COLO829 (cell line): ENCODE measurements around the gene DNAJC12.
"Not testable (repeated sequence)": the region's sequence is repeated elsewhere in the genome, so short reads cannot be mapped to it uniquely, and the experiment has no call there.

Source experiments
- DNase-seq: peaks from one replicate; pipeline ENCODE4 v3.0.0; 2012; ENCODE audit warnings: low spot score

The DNAJC12 gene

GRCh38 chr10:67839511-67839910 lies 1.5 kb upstream of the DNAJC12 start:
- not testable (repeated sequence) for DNase-seq

GRCh38 chr10:67836972-67837371 lies 1.0 kb downstream of the DNAJC12 start:
- no peak for DNase-seq

- DNase-seq, result no peak
Measured at GRCh38 chr10:67836488-67836887, 1.5 kb downstream of the DNAJC12 start.

- not testable (repeated sequence) for DNase-seq
Measured at GRCh38 chr10:67835541-67836394, 2.2 kb downstream of the DNAJC12 start.

- no peak for DNase-seq
Measured at GRCh38 chr10:67834375-67834774, 3.6 kb downstream of the DNAJC12 start.

GRCh38 chr10:67827811-67828210 lies 10.2 kb downstream of the DNAJC12 start:
- DNase-seq, result no peak

- DNase-seq, result no peak
Measured at GRCh38 chr10:67819768-67820204, 18.2 kb downstream of the DNAJC12 start.

GRCh38 chr10:67818323-67818722 lies 19.7 kb downstream of the DNAJC12 start:
- peak; percentile 42 for DNase-seq

- no peak for DNase-seq
Measured at GRCh38 chr10:67816719-67817118, 21.3 kb downstream of the DNAJC12 start.

GRCh38 chr10:67815571-67816059 lies 22.4 kb downstream of the DNAJC12 start:
- DNase-seq, result peak; percentile 67

GRCh38 chr10:67812007-67812406 lies 26.0 kb downstream of the DNAJC12 start:
- no peak for DNase-seq

- no peak for DNase-seq
Measured at GRCh38 chr10:67809107-67809506, 28.9 kb downstream of the DNAJC12 start.

- DNase-seq, result no peak
Measured at GRCh38 chr10:67808704-67809103, 29.3 kb downstream of the DNAJC12 start.

- DNase-seq, result no peak
Measured at GRCh38 chr10:67807855-67808456, 30.0 kb downstream of the DNAJC12 start.

GRCh38 chr10:67804395-67804678 lies 33.7 kb downstream of the DNAJC12 start:
- DNase-seq, result no peak

GRCh38 chr10:67803588-67804394 lies 34.2 kb downstream of the DNAJC12 start:
- no peak for DNase-seq

GRCh38 chr10:67802767-67803538 lies 35.0 kb downstream of the DNAJC12 start:
- no peak for DNase-seq

- DNase-seq, result no peak
Measured at GRCh38 chr10:67801118-67801517, 36.9 kb downstream of the DNAJC12 start.

GRCh38 chr10:67794909-67795460 lies 43.0 kb downstream of the DNAJC12 start:
- no peak for DNase-seq

GRCh38 chr10:67794256-67794655 lies 43.7 kb downstream of the DNAJC12 start:
- no peak for DNase-seq

- DNase-seq, result no peak
Measured at GRCh38 chr10:67793313-67793712, 44.7 kb downstream of the DNAJC12 start.

GRCh38 chr10:67792653-67793052 lies 45.3 kb downstream of the DNAJC12 start:
- no peak for DNase-seq
